ENCODE measurements around the gene VAMP4.
"Not testable (repeated sequence)": the region's sequence is repeated elsewhere in the genome, so short reads cannot be mapped to it uniquely, and the experiment has no call there.

Gene VAMP4

GRCh38 chr1:171748651-171749050 is 6.8 kb upstream of the VAMP4 start:
- DNase-seq = no peak

DNA sequence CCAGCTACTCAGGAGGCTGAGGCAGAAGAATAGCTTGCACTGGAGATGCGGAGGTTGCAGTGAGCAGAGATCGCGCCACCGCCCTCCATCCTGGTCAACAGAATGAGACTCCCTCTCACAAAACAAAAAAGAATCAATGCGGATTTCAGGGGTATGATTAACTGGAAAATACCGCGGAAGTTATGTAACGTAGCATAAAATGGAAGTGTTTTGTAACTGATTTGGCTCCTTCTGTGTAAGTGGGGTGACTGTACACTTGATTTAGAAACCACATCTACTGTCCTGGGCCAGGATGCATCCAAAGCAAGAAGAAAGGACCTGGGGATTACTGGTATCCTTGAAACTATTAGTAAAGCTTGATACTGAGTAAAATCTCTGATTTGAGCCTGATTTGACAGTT is 3.1 kb upstream of the VAMP4 start:
- no peak for DNase-seq

GRCh38 chr1:171743081-171743870 is 1.4 kb upstream of the VAMP4 start:
- DNase-seq = no peak

- no peak for DNase-seq
Measured at GRCh38 chr1:171742577-171742922, 685 bp upstream of the VAMP4 start.

GRCh38 chr1:171740987-171741871 is 636 bp downstream of the VAMP4 start:
- DNase-seq = no peak

DNA sequence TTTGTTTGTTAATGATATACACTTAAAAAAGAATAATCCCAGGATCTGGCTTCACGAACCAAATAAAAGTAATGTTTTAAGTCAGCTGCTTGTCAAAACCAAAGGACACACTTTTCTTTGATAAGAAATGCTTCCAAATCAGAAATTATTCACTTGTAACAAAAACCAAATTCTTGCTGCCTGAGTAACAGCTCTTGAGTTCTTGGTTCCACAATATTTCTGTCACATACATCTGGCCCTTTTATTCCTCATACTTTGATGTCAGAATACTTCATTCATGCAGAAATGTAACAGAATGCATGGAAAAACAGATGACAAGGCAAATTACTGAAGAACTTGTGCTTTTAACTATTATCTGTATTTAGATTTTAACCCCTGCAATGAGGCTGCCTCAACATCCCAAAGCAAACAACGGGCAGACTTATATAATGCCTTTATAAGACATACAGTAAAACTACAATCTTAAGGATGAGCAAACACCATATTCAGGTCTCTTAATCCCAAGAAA is 1.5 kb downstream of the VAMP4 start:
- DNase-seq = no peak

DNA sequence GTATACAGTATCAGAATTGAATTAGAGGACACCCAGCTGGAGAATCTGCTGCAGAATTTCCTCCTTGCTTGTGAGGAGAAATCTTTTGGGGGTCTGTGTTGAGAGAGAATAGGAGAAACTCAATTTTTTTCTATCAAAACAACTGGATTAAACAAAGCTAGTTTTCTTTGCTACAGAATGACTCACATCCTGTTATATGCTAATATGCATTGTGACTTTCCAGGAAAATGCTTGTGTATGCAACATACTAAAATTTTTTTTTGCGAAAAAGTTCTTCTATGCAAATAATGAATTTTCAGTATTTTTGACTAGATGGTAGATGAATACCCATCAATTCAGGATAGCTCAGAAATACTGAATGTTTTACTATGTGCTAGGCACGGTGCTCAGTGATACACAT is 2.2 kb downstream of the VAMP4 start:
- DNase-seq = no peak

- no peak for DNase-seq
Measured at GRCh38 chr1:171738911-171739310, 3.0 kb downstream of the VAMP4 start.

GRCh38 chr1:171736196-171736595 is 5.7 kb downstream of the VAMP4 start:
- no peak for DNase-seq

- DNase-seq = no peak
Measured at GRCh38 chr1:171730052-171730451, 11.8 kb downstream of the VAMP4 start.

- no peak for DNase-seq
Measured at GRCh38 chr1:171727778-171728177, 14.1 kb downstream of the VAMP4 start.

GRCh38 chr1:171723180-171723579 is 18.7 kb downstream of the VAMP4 start:
- not testable (repeated sequence) for DNase-seq

DNA sequence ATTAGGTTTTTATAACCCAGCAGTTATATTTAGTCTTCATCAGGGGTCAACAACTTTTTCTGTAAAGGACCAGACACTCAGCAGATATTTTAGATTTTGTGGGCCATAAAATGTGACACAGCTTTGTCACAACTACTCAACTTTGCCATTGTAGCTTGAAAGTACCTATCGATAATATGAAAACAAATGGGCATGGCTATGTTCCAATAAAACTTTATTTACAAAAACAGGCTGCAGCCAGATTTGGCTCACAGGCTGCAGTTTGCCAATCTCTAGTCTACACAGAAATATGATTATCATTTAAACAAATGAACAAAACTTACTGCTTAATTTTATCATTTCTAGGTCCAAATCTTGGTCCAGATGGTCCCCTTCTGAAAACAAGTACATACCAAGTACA is 23.0 kb downstream of the VAMP4 start:
- DNase-seq = no peak

DNA sequence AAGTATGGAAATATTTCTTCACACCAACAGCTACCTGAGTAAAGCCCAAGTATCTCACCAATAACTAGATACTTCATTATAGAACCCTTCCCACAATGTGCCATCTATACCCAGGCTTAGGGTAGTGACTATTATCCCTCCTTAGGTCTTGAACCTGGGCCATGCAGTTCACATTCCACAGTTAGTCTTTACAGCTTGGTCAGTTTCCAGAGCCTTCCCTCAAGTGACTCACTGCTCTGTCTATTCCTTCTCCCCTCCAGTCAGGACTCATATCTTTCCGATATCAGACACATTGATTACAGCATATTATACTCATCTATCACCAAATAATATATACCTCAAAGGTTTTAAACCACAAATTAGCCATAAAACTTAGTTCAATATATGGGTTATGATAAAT is 23.6 kb downstream of the VAMP4 start:
- no peak for DNase-seq

GRCh38 chr1:171717062-171717718 is 24.7 kb downstream of the VAMP4 start:
- no peak for DNase-seq

DNA sequence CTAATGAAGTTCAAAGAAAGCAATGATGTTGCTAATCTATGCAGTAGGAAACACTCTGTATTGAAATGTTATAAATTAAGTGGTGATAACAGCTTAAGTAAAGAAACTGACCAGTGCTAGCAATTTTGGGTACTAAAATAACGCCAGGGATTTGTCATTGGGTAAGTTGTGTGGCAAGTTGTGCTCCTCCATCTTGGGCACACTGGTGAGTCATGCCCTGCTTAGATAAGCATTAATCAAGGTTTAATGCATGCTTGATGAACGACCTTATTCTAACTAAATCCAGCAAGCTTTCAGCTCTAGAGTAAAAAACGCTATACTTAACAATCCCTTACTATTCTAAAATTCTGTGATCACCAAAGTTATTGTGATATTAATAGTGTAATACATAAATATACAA is 25.2 kb downstream of the VAMP4 start:
- no peak for DNase-seq

DNA sequence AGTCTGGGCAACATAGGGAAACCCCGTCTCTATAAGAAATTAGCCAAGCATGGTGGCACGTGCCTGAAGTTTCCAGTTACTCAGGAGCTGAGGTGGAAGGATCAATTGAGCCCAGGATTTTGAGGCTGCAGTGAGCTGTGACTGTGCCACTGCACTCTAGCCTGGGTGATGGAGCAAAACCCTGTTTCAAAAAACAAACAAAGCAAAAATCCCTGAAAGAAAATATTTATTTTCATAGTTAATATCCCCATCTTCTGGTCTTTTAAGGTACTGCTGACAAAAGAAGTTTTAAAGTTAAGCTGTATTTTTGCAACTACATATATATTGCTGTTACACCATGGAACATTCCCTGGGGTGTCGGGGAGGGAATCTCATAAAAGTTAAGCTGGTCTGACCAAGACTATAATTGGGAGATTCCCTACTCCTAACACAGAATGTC is 26.0 kb downstream of the VAMP4 start:
- DNase-seq = no peak

- no peak for DNase-seq
Measured at GRCh38 chr1:171712341-171712740, 29.5 kb downstream of the VAMP4 start.

DNA sequence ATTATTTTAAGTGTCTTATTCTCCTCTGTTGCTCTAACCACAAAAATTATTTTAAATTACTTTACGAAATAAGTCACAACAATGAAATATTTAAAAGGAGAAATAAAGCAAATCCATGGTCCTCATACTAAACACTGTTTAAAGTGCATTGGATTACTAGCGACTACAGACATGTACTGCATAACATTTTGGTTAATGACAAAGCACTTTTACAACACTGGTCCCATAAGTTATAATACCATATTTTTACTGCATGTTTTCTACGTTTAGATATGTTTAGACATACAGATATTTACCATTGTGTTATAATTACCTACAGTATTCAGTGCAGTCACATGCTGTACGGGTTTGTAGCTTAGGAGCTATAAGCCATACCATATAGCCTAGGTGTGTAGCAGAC is 30.2 kb downstream of the VAMP4 start:
- DNase-seq = no peak

DNA sequence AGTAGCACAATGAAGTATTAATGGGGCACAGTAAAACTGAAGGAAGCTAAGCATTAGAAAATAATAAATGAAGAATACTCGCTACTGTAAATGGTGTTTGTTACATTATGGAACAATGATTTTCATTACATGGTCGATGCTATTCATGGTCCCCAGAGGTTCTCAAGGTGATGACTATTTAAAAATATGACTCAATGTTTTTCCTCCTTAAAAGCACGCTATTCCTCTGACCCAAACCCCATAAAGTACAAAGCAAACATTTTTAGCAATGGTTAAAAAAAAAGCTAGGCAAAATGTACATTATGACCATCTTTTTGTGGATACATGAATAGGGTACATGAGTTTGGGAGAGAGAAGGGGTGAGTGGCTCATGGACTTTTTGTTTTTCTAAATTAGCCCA is 34.3 kb downstream of the VAMP4 start:
- no peak for DNase-seq

- DNase-seq = no peak
Measured at GRCh38 chr1:171702598-171702997, 39.3 kb downstream of the VAMP4 start.

DNA sequence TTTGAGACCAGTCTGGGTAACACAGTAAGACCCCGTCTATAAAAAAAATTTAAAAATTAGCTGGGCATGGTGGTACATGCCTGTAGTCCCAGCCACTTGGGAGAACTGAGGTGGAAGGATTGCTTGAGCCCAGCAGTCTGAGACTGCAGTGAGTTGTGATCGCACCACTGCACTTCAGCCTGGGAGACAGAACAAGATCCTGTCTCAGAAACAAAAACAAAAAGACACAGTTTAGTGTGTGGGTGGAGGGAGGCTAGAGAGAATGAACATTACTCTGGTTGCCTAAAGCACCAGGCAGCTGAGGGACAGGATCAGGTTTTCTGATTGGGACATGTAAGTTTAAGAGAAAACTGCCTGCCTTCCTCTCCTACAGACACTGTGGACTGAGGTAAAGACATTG is 42.3 kb downstream of the VAMP4 start:
- DNase-seq = no peak

GRCh38 chr1:171695772-171696171 is 46.1 kb downstream of the VAMP4 start:
- DNase-seq = not testable (repeated sequence)
